Ishikawa (cell line): Measurements from ENCODE around the gene STIMATE.

ENCODE experiments used
- CEBPB ChIP-seq: IDR thresholded peaks from 2 replicates; pipeline ENCODE4 v1.6.1; 2012
- CREB1 ChIP-seq: IDR thresholded peaks from 2 replicates; pipeline ENCODE4 v1.6.1; 2012; ENCODE audit warnings: low read depth
- EGR1 ChIP-seq: IDR thresholded peaks from 2 replicates; pipeline ENCODE4 v1.6.1; 2012
- EP300 ChIP-seq: IDR thresholded peaks from 2 replicates; pipeline ENCODE4 v1.6.1; 2012; ENCODE audit warnings: borderline replicate concordance
- FOXM1 ChIP-seq: IDR thresholded peaks from 2 replicates; pipeline ENCODE4 v1.6.1; 2012; ENCODE audit warnings: low read depth, borderline replicate concordance
- MAX ChIP-seq: IDR thresholded peaks from 2 replicates; pipeline ENCODE4 v1.6.1; 2012
- NFIC ChIP-seq: IDR thresholded peaks from 2 replicates; pipeline ENCODE4 v1.6.1; 2012
- RAD21 ChIP-seq: IDR thresholded peaks from 2 replicates; pipeline ENCODE4 v1.6.1; 2012; ENCODE audit warnings: low read depth
- REST ChIP-seq: IDR thresholded peaks from 2 replicates; pipeline ENCODE4 v1.6.1; 2012; ENCODE audit warnings: low read depth, mild to moderate bottlenecking
- TAF1 ChIP-seq: IDR thresholded peaks from 2 replicates; pipeline ENCODE4 v1.6.1; 2012; ENCODE audit warnings: low read depth, mild to moderate bottlenecking
- TCF12 ChIP-seq: IDR thresholded peaks from 2 replicates; pipeline ENCODE4 v1.6.1; 2012; ENCODE audit warnings: low read depth
- TEAD4 ChIP-seq: IDR thresholded peaks from 2 replicates; pipeline ENCODE4 v1.6.1; 2012
- USF1 ChIP-seq: IDR thresholded peaks from 2 replicates; pipeline ENCODE4 v1.6.1; 2012
- YY1 ChIP-seq: IDR thresholded peaks from 2 replicates; pipeline ENCODE4 v1.6.1; 2012; ENCODE audit warnings: low read depth
- ZBTB7A ChIP-seq: IDR thresholded peaks from 2 replicates; pipeline ENCODE4 v1.6.1; 2012; ENCODE audit warnings: low read depth

The STIMATE gene

GRCh38 chr3:52904000-52904399 lies 6.7 kb upstream of the STIMATE start:
- TF ChIP-seq RAD21 (no peak), CREB1 (no peak), ZBTB7A (no peak), USF1 (no peak), NFIC (no peak), MAX (no peak), YY1 (no peak), EP300 (no peak), TEAD4 (no peak), TCF12 (no peak), REST (no peak), CEBPB (no peak), FOXM1 (no peak), TAF1 (no peak), EGR1 (no peak)

GRCh38 chr3:52896613-52897012 lies 735 bp downstream of the STIMATE start:
- TF ChIP-seq EP300 (no peak), TEAD4 (no peak), USF1 (no peak), REST (no peak), CEBPB (no peak), FOXM1 (no peak), YY1 (no peak), NFIC (no peak), MAX (no peak), RAD21 (no peak), TCF12 (no peak), ZBTB7A (no peak), EGR1 (no peak), CREB1 (no peak), TAF1 (no peak)

- TF ChIP-seq TCF12 (no peak), RAD21 (no peak), MAX (no peak), YY1 (no peak), REST (no peak), FOXM1 (no peak), TEAD4 (no peak), CEBPB (no peak), TAF1 (no peak), EGR1 (no peak), ZBTB7A (no peak), USF1 (no peak), EP300 (no peak), NFIC (no peak), CREB1 (no peak)
These were observed 1.2 kb downstream of the STIMATE start for GRCh38 chr3:52896151-52896550.

- TF ChIP-seq TAF1 (no peak), CREB1 (no peak), TCF12 (no peak), FOXM1 (no peak), CEBPB (no peak), NFIC (no peak), USF1 (no peak), REST (no peak), EP300 (no peak), RAD21 (no peak), ZBTB7A (no peak), YY1 (no peak), MAX (no peak), EGR1 (no peak), TEAD4 (no peak)
These were observed 1.9 kb downstream of the STIMATE start for GRCh38 chr3:52895418-52895817.
